Esophagus muscularis mucosa (tissue), 4 donors: ENCODE data around the gene CUX1. TPM values are rescaled to one million over a fixed set of nuclear protein-coding genes. Genes with fewer than 3 reads are reported as not detected.

Experiments used
- DNase-seq: peaks from one replicate; pipeline ENCODE4 v3.0.0-alpha.2; 2017; ENCODE audit errors: extremely low spot score
- H3K27ac ChIP-seq, 4 donors: fragments of 200-600 bp; sonication (generic); replicated peaks in 1 of 4; 1 replicate in 3 of 4; 2 replicates in 1 of 4; pipeline ENCODE4 v1.5.1; 2016 to 2019; ENCODE audit warnings: mild to moderate bottlenecking in 1 of 4
- H3K27me3 ChIP-seq, 4 donors: fragments of 200-600 bp; sonication (generic); one replicate each; pipeline versions ENCODE4 v1.5.1 to v1.6.0; 2016 to 2019
- H3K36me3 ChIP-seq, 4 donors: fragments of 200-600 bp; sonication (generic); one replicate each; pipeline ENCODE4 v1.5.1; 2016 to 2019
- H3K4me1 ChIP-seq, 4 donors: fragments of 200-600 bp; sonication (generic); one replicate each; pipeline ENCODE4 v1.5.1; 2016 to 2019
- H3K4me3 ChIP-seq, 4 donors: fragments of 200-600 bp; sonication (generic); 1 replicate in 2 of 4; 2 replicates in 2 of 4; pipeline ENCODE4 v1.5.1; 2016 to 2019; ENCODE audit warnings: mild to moderate bottlenecking in 4 of 4, moderate library complexity in 1 of 4
- H3K9me3 ChIP-seq, 4 donors: fragments of 200-600 bp; sonication (generic); 1 replicate in 3 of 4; 2 replicates in 1 of 4; pipeline ENCODE4 v1.5.1; 2016 to 2019
- CTCF ChIP-seq, 3 experiments: fragments of 200-600 bp in 2 of 3; fragments of 450-650 bp in 1 of 3; sonication (generic) in 2 of 3; IDR thresholded peaks; one replicate each; pipeline ENCODE4 v1.5.1; 2017 to 2019; ENCODE audit warnings: antibody characterized with exemption in 3 of 3, mild to moderate bottlenecking in 2 of 3, moderate library complexity in 1 of 3
- EP300 ChIP-seq: sonication (generic); formaldehyde crosslinking; IDR thresholded peaks from one replicate; pipeline ENCODE4 v1.6.1; 2017; ENCODE audit warnings: antibody characterized with exemption
- POLR2A ChIP-seq: fragments of 450-650 bp; IDR thresholded peaks from one replicate; pipeline ENCODE4 v1.6.1; 2017; ENCODE audit warnings: antibody characterized with exemption, moderate library complexity, mild to moderate bottlenecking, low read depth
- POLR2AphosphoS5 ChIP-seq, 2 donors: sonication (generic); formaldehyde crosslinking; IDR thresholded peaks; one replicate each; pipeline ENCODE4 v1.6.1; 2017; ENCODE audit warnings: antibody characterized with exemption in 2 of 2
- WGBS: methylation state at CpG from one replicate; pipeline ENCODE4 v1.1.5; 2018; 5-methylcytosine and 5-hydroxymethylcytosine counted together
- intact Hi-C: fragments of 100-400 bp; cut with DNase I; formaldehyde crosslinking; loops from one replicate; pipeline ENCODE4 v1.15.1; 2023
- total RNA-seq, 4 donors: library from RNA; depleted of rRNA; stranded (reverse); fragments of >200 nt; gene quantifications; one replicate each; pipeline versions ENCODE4 v1.1.0 to v1.2.1, GENCODE V29; 2016

CUX1 gene
- total RNA-seq, 4 donors from 2014 or later = 61.5 to 136 (median 92.3) TPM

GRCh38 chr7:102230593-102230992 lies 413.2 kb downstream of the CUX1 start:
- no peaks in the 10 kb centered on the region for H3K4me1 ChIP-seq
- no peak overlapping the region for H3K4me3 ChIP-seq
- peaks cover 34 to 80% (median 64%) of the 10 kb centered on the region in 4 donors for H3K36me3 ChIP-seq
- intact Hi-C loops = loop anchor here (10.0 kb wide), 1 partner anchor 416 kb away; the partner anchor contains the start of gene CUX1
- no peaks in the 10 kb centered on the region for H3K27me3 ChIP-seq
- WGBS = 94% methylated on average over 4 of the region's 4 CpGs
- DNase-seq = no peak
- TF ChIP-seq CTCF (IDR thresholded peaks at IDR 0.05) = no peak
- TF ChIP-seq POLR2A = no peak
- no peak for TF ChIP-seq EP300
- TF ChIP-seq POLR2AphosphoS5 (IDR thresholded peaks at IDR 0.05) = no peak
- no peak overlapping the region for H3K27ac ChIP-seq
- H3K9me3 ChIP-seq = no peaks in the 10 kb centered on the region

GRCh38 chr7:102232611-102233286 lies 415.3 kb downstream of the CUX1 start:
- TF ChIP-seq POLR2AphosphoS5 (IDR thresholded peaks at IDR 0.05) = no peak
- TF ChIP-seq CTCF (IDR thresholded peaks at IDR 0.05) = no peak
- no peak for TF ChIP-seq EP300
- TF ChIP-seq POLR2A = no peak
- H3K36me3 ChIP-seq = peaks cover 30 to 82% (median 66%) of the 10 kb centered on the region in 4 donors
- H3K27ac ChIP-seq = no peak overlapping the region
- no peak for DNase-seq
- no peak overlapping the region for H3K4me3 ChIP-seq
- H3K4me1 ChIP-seq = peaks cover 0 to 10% (median 0%) of the 10 kb centered on the region in 4 donors
- H3K27me3 ChIP-seq = no peaks in the 10 kb centered on the region
- no peaks in the 10 kb centered on the region for H3K9me3 ChIP-seq
- intact Hi-C loops = loop anchor here (10.0 kb wide), 1 partner anchor 418 kb away; the partner anchor contains the start of gene CUX1
- WGBS = 86% methylated on average over 10 of the region's 12 CpGs

GRCh38 chr7:102234131-102234530 lies 416.7 kb downstream of the CUX1 start:
- Histone ChIP-seq H3K27me3 (no peaks in the 10 kb centered on the region), H3K4me3 (no peak overlapping the region), H3K36me3 (peaks cover 23 to 82% (median 60%) of the 10 kb centered on the region in 4 donors), H3K4me1 (peaks cover 0 to 10% (median 0%) of the 10 kb centered on the region in 4 donors), H3K9me3 (no peaks in the 10 kb centered on the region), H3K27ac (no peak overlapping the region)
- no peak for DNase-seq
- intact Hi-C loops = loop anchor here (10.0 kb wide), 1 partner anchor 419 kb away; the partner anchor contains the start of gene CUX1
- TF ChIP-seq POLR2AphosphoS5 (IDR thresholded peaks at IDR 0.05) (no peak), POLR2A (no peak), CTCF (IDR thresholded peaks at IDR 0.05) (no peak), EP300 (no peak)
- WGBS = 90% methylated on average over 11 of the region's 12 CpGs

- no peak for DNase-seq
- WGBS = 92% methylated on average over 16 of the region's 19 CpGs
- Histone ChIP-seq H3K4me1 (peaks cover 0 to 10% (median 0%) of the 10 kb centered on the region in 4 donors), H3K36me3 (peaks cover 27 to 82% (median 65%) of the 10 kb centered on the region in 4 donors), H3K4me3 (no peak overlapping the region), H3K9me3 (no peaks in the 10 kb centered on the region), H3K27ac (no peak overlapping the region), H3K27me3 (no peaks in the 10 kb centered on the region)
- intact Hi-C loops = loop anchor here (10.0 kb wide), 1 partner anchor 420 kb away; the partner anchor contains the start of gene CUX1
- TF ChIP-seq EP300 (no peak), POLR2A (no peak), CTCF (IDR thresholded peaks at IDR 0.05) (no peak), POLR2AphosphoS5 (IDR thresholded peaks at IDR 0.05) (no peak)
Measured at GRCh38 chr7:102234801-102235550, 417.6 kb downstream of the CUX1 start.
